Keratinocyte (primary cell): Measurements from ENCODE around the gene OLR1. TPM values are rescaled to one million over a fixed set of nuclear protein-coding genes. Genes with fewer than 3 reads are reported as not detected.

Experiments used
- DNase-seq: peaks from one replicate; pipeline ENCODE4 v3.0.0-alpha.2; 2011; ENCODE audit warnings: low read depth, missing footprints, low spot score
- FAIRE-seq: peaks from 2 replicates; lab custom pipeline; 2011; peaks lifted over from hg19 to GRCh38; lab: Jason Lieb, UNC
- H2AFZ ChIP-seq: 2 replicates; pipeline ENCODE4 v1.6.0; 2012; ENCODE audit warnings: low read length, control low read depth, inconsistent platforms; ENCODE audit not compliant: control insufficient read depth
- H3K27ac ChIP-seq: 2 replicates; pipeline ENCODE4 v1.5.1; 2011; ENCODE audit warnings: low read length; ENCODE audit not compliant: control insufficient read depth, insufficient read depth
- H3K27me3 ChIP-seq: 3 replicates; pipeline ENCODE4 v1.6.0; 2011; ENCODE audit warnings: low read length; ENCODE audit not compliant: control insufficient read depth, insufficient read depth; ENCODE audit errors: extremely low read depth
- H3K36me3 ChIP-seq, 2 experiments: 2 replicates in 1 of 2; 3 replicates in 1 of 2; pipeline ENCODE4 v1.5.1; 2011; ENCODE audit warnings: low read length in 2 of 2, mild to moderate bottlenecking in 1 of 2; ENCODE audit not compliant: control insufficient read depth in 2 of 2, insufficient read depth in 2 of 2; ENCODE audit errors: extremely low read depth in 1 of 2
- H3K4me1 ChIP-seq: 3 replicates; pipeline ENCODE4 v1.5.1; 2011; ENCODE audit warnings: low read length; ENCODE audit not compliant: control insufficient read depth, insufficient read depth; ENCODE audit errors: extremely low read depth
- H3K4me2 ChIP-seq: 3 replicates; pipeline ENCODE4 v1.6.0; 2011; ENCODE audit warnings: low read depth, low read length; ENCODE audit not compliant: control insufficient read depth, insufficient read depth; ENCODE audit errors: extremely low read depth
- H3K4me3 ChIP-seq, 3 experiments: fragments of 200-600 bp in 1 of 3; sonication (generic) in 1 of 3; 2 replicates in 2 of 3; 3 replicates in 1 of 3; pipeline ENCODE4 v1.5.1; 2011 to 2016; ENCODE audit warnings: low read length in 3 of 3, mild to moderate bottlenecking in 3 of 3, control low read depth in 2 of 3, inconsistent platforms in 1 of 3, low read depth in 1 of 3, mixed read lengths in 1 of 3, mixed run types in 1 of 3, moderate library complexity in 1 of 3; ENCODE audit not compliant: control insufficient read depth in 2 of 3, insufficient read depth in 2 of 3; ENCODE audit errors: extremely low read depth in 1 of 3
- H3K79me2 ChIP-seq: 2 replicates; pipeline ENCODE4 v1.6.0; 2012; ENCODE audit warnings: low read length; ENCODE audit not compliant: control insufficient read depth, insufficient read depth
- H3K9ac ChIP-seq: 3 replicates; pipeline ENCODE4 v1.6.0; 2011; ENCODE audit warnings: low read length; ENCODE audit not compliant: control insufficient read depth, insufficient read depth; ENCODE audit errors: extremely low read depth
- H3K9me1 ChIP-seq: 3 replicates; pipeline ENCODE4 v1.6.0; 2011; ENCODE audit warnings: low read length; ENCODE audit not compliant: control insufficient read depth, insufficient read depth; ENCODE audit errors: extremely low read depth
- H3K9me3 ChIP-seq: 2 replicates; pipeline ENCODE4 v1.5.1; 2012; ENCODE audit warnings: low read depth, low read length; ENCODE audit not compliant: control insufficient read depth
- H4K20me1 ChIP-seq: 3 replicates; pipeline ENCODE4 v1.6.0; 2011; ENCODE audit warnings: low read length; ENCODE audit not compliant: control insufficient read depth, insufficient read depth; ENCODE audit errors: extremely low read depth
- EZH2 ChIP-seq: IDR thresholded peaks from one replicate; pipeline ENCODE4 v1.6.1; 2012; ENCODE audit warnings: inconsistent platforms, mild to moderate bottlenecking, low read length, moderate library complexity
- dilution Hi-C: fragments of 300-500 bp; cut with MboI; formaldehyde crosslinking; loops from one replicate; pipeline ENCODE4 v1.7.0; 2020; ENCODE audit warnings: low sequenced_read_pairs; ENCODE audit not compliant: extremely low pct_ligation_motif_present
- polyA plus RNA-seq, 5 experiments: library from polyadenylated mRNA; depleted of rRNA in 3 of 5; stranded (reverse) in 3 of 5; stranded (forward) in 1 of 5; unstranded in 1 of 5; fragments of >200 nt; gene quantifications; 1 replicate in 1 of 5; 2 replicates in 3 of 5; 3 replicates in 1 of 5; pipeline versions ENCODE4 v1.2.1 to v1.2.3, GENCODE V29; 2011 to 2012; ENCODE audit warnings: missing spikeins in 2 of 5, low read depth in 1 of 5, low replicate concordance in 1 of 5
- TF ChIP-seq, protein P1 (sequence below), 3 experiments: IDR thresholded peaks in 1 of 3; conservative IDR thresholded peaks in 1 of 3; optimal IDR thresholded peaks in 1 of 3; 2 replicates in 2 of 3; 3 replicates in 1 of 3; pipeline versions ENCODE3 to v1.5.1; 2011; ENCODE audit warnings: low read length in 3 of 3, mild to moderate bottlenecking in 3 of 3, moderate library complexity in 2 of 3, control low read depth in 1 of 3, inconsistent platforms in 1 of 3; ENCODE audit not compliant: insufficient read depth in 2 of 3; ENCODE audit errors: extremely low read depth in 1 of 3

The OLR1 gene
- polyA plus RNA-seq, 1 donor (not counting 4 experiments of a cell fraction or from before 2014, with no cell fraction given): 0.17 TPM

DNA sequence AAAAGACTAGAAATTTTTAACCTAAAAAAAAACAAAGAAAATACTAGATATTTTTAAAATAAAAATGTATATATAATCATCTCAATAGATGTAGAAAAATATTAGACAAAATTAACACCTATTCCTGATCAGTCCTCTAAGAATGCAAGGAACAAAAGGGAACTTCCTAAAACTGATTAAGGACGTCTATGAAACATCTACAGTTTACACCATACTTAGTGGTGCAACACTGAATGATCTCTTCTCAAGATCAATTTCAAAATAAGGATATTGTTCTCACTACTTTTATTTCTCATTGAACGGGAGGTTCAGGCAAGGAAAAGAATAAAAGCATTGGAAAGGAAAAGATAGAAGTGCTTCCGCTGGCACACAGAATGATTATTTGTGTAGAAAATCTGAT, 16.0 kb downstream of the OLR1 start:
- no peaks in the 10 kb centered on the region for H3K9me3 ChIP-seq
- no peak overlapping the region for H2AFZ ChIP-seq
- TF ChIP-seq, protein P1, sequence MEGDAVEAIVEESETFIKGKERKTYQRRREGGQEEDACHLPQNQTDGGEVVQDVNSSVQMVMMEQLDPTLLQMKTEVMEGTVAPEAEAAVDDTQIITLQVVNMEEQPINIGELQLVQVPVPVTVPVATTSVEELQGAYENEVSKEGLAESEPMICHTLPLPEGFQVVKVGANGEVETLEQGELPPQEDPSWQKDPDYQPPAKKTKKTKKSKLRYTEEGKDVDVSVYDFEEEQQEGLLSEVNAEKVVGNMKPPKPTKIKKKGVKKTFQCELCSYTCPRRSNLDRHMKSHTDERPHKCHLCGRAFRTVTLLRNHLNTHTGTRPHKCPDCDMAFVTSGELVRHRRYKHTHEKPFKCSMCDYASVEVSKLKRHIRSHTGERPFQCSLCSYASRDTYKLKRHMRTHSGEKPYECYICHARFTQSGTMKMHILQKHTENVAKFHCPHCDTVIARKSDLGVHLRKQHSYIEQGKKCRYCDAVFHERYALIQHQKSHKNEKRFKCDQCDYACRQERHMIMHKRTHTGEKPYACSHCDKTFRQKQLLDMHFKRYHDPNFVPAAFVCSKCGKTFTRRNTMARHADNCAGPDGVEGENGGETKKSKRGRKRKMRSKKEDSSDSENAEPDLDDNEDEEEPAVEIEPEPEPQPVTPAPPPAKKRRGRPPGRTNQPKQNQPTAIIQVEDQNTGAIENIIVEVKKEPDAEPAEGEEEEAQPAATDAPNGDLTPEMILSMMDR (optimal IDR thresholded peaks at IDR 0.05 in 1 of 3, IDR thresholded peaks at IDR 0.05 in 1 of 3, conservative IDR thresholded peaks at IDR 0.05 in 1 of 3; ENCODE audit: extremely low read depth in 1 of 3, insufficient read depth in 2 of 3, low read length in 3 of 3): no peak
- no peak for TF ChIP-seq EZH2
- no peaks in the 10 kb centered on the region for H3K27me3 ChIP-seq
- FAIRE-seq (no peak), DNase-seq (no peak)
- H3K27ac ChIP-seq: no peak overlapping the region
- no peaks in the 10 kb centered on the region for H3K36me3 ChIP-seq
- H3K9me1 ChIP-seq: no peaks in the 10 kb centered on the region
- H3K79me2 ChIP-seq: no peaks in the 10 kb centered on the region
- H3K4me3 ChIP-seq: no peak overlapping the region
- H3K4me2 ChIP-seq: no peak overlapping the region
- no peaks in the 10 kb centered on the region for H4K20me1 ChIP-seq
- dilution Hi-C loops: no loop called here
- H3K9ac ChIP-seq: no peak overlapping the region
- H3K4me1 ChIP-seq: peaks cover 5% of the 10 kb centered on the region

DNA sequence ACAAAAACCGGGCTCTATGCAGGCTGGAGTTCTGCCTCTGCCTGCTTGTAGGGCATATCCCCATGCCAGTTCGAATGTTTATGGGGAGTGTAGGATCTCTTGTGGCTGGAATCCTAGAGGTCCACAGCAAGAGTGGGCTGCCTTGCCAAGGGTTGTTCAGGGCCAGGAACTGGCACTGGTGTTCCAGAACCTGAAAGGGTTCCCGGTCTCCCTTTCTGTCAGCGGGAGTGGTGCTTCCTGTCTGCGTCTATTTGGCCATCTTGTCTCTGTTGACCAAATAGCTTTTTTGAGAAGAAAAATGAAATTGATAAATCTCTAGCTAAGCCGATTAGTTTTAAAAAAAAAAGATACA, 17.8 kb downstream of the OLR1 start:
- H2AFZ ChIP-seq: no peak overlapping the region
- no peaks in the 10 kb centered on the region for H3K27me3 ChIP-seq
- no peak overlapping the region for H3K27ac ChIP-seq
- no peak overlapping the region for H3K4me2 ChIP-seq
- no peak overlapping the region for H3K9ac ChIP-seq
- H3K9me1 ChIP-seq: no peaks in the 10 kb centered on the region
- H3K4me1 ChIP-seq: no peaks in the 10 kb centered on the region
- no peaks in the 10 kb centered on the region for H3K79me2 ChIP-seq
- no peaks in the 10 kb centered on the region for H3K36me3 ChIP-seq
- H3K4me3 ChIP-seq: no peak overlapping the region
- TF ChIP-seq EZH2: no peak
- TF ChIP-seq, protein P1 (optimal IDR thresholded peaks at IDR 0.05 in 1 of 3, IDR thresholded peaks at IDR 0.05 in 1 of 3, conservative IDR thresholded peaks at IDR 0.05 in 1 of 3; ENCODE audit: extremely low read depth in 1 of 3, insufficient read depth in 2 of 3, low read length in 3 of 3): no peak
- no peaks in the 10 kb centered on the region for H3K9me3 ChIP-seq
- no peak for FAIRE-seq
- dilution Hi-C loops: no loop called here
- DNase-seq: no peak
- H4K20me1 ChIP-seq: no peaks in the 10 kb centered on the region
